Right renal cortex interstitium (tissue), 3 donors: ENCODE measurements around the gene CDO1. TPM values are rescaled to one million over a fixed set of nuclear protein-coding genes. Genes with fewer than 3 reads are reported as not detected.
"Not testable (repeated sequence)": the region's sequence is repeated elsewhere in the genome, so short reads cannot be mapped to it uniquely, and the experiment has no call there.

ENCODE experiments used
- DNase-seq, 3 donors: peaks; one replicate each; pipeline ENCODE4 v3.0.0-alpha.2; 2013; ENCODE audit warnings: low read depth in 3 of 3, low spot score in 2 of 3
- polyA plus RNA-seq, 3 donors: library from polyadenylated mRNA; unstranded; fragments of 120-200 nt; gene quantifications; one replicate each; pipeline ENCODE4 v1.2.1, GENCODE V29; 2013; ENCODE audit not compliant: insufficient read length in 3 of 3

CDO1 gene
- polyA plus RNA-seq, 3 donors: 17.8 to 31.0 (median 30.0) TPM

GRCh38 chr5:115831163-115831768 is 14.8 kb upstream of the CDO1 start:
- DNase-seq: no peak

GRCh38 chr5:115829913-115830312 is 13.5 kb upstream of the CDO1 start:
- DNase-seq: no peak

GRCh38 chr5:115825948-115826347 is 9.5 kb upstream of the CDO1 start:
- no peak for DNase-seq

DNA sequence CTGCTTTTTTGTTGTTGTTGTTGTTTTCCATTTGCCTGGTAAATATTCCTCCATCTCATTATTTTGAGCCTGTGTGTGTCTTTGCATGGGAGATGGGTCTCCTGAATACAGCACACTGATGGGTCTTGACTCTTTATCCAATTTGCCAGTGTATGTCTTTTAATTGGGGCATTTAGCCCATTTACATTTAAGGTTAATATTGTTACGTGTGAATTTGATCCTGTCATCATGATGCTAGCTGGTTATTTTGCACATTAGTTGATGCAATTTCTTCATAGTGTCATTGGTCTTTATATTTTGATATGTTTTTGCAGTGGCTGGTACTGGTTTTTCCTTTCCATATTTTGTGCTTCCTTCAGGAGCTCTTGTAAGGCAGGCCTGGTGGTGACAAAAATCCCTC is 8.5 kb upstream of the CDO1 start:
- DNase-seq: not testable (repeated sequence)

- DNase-seq: no peak
Measured at GRCh38 chr5:115820846-115821245, 4.4 kb upstream of the CDO1 start.

DNA sequence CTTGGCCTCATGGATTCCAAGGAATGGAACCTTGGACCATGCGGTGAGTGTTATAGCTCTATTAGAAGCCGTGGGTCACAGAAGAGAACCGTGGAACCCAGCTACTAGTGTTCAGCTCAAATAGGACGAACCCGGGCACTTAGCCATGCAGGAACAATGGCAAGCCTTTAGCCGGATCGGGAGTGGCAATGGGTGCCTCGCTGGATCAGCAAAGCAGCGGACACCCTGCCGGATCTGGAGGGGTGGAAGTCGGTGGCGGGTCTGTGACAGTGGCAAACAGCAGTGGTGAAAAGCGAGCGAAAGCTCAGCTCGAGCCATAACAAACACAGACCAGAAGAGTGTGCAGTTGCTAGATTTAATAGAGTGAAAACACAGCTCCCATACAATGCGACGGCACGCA is 2.4 kb upstream of the CDO1 start:
- DNase-seq: no peak

DNA sequence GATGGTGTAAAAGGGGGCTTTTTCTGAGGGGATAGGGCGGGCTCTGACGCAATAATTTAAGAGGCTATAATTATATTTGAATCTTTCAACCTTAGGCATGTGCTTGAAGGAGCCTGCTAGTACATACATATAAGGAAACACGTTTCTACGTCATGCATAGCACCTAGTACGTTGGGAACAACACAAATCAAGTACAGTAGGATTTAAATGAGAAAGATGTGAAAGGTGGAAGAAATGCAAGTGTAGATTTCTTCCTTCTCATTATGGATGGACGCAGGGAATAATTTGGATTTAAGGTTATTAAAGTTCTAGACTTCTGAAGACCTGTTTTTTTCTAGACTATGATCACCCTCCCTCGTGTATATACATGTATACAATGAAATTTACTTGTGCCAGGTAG is 927 bp upstream of the CDO1 start:
- no peak for DNase-seq

DNA sequence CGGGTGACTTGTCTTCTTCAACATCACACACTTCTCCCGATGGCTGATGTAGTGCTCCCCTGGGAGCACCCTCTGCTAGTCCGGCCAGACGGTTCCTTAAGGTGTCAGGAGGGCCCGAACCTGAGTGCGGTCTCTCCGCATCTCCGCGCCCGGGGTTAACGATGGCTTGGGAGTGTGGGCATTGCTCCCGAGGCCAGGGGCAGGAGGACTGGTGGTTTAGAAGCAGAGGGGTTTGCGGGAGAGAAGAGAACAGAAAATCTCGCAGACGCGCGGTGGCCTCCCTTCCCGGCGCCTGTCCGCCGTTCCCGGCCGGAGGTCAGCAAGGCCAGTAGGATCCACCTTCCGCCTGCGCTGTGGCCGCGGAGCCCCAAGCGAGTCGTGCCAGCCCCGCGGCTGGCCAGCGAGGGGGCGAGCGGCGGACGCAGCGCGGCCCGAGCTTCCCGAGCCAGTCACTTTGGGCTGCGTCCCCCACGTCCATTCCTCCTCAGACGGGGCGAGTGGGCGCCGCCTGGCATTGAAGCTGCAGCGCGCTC is 700 bp downstream of the CDO1 start:
- peak in 1 of 3 donors; percentile 15 for DNase-seq

- peak in 1 of 3 donors; percentile 15 for DNase-seq
Measured at GRCh38 chr5:115815006-115815692, 1.3 kb downstream of the CDO1 start.

GRCh38 chr5:115813719-115814118 is 2.7 kb downstream of the CDO1 start:
- no peak for DNase-seq

DNA sequence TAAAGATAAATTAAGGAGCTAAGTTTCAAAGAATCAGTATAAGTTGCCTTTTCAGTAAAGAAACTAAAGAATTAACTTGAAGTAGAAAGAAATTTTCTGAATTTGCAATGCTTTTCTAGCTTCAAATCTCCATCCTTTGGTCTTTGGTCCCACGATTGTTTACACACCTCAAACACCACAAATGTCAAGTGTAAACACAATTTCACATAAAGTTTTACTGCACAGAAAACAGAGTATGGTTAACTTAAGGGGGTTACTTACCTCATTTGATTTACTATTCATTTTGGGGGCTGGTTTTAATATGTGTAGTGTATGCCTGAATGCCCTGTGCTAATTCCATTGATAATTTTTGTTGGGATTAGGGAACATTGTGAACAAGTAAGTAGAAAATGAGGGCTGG is 4.1 kb downstream of the CDO1 start:
- DNase-seq: no peak

GRCh38 chr5:115811406-115811805 is 5.1 kb downstream of the CDO1 start:
- no peak for DNase-seq

DNA sequence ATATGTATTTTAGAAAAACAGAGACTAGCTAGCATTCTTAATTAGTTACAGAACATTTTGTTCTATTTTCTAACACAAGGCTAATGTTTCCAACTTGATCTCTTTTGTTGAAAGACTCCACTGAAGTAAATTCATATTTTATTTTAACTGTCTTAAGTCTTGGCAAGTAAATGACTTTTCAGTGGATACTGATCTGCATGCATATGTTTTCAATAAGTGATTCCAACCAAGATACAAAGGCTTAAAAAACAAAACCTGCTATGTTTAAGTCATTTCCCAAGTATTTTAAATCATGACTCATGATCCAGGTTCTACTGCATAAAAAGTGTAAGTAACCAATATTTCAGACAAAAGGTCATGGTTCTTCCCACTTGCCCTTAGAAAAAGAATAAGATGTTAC is 5.7 kb downstream of the CDO1 start:
- DNase-seq: no peak

GRCh38 chr5:115809946-115810345 is 6.5 kb downstream of the CDO1 start:
- no peak for DNase-seq

DNA sequence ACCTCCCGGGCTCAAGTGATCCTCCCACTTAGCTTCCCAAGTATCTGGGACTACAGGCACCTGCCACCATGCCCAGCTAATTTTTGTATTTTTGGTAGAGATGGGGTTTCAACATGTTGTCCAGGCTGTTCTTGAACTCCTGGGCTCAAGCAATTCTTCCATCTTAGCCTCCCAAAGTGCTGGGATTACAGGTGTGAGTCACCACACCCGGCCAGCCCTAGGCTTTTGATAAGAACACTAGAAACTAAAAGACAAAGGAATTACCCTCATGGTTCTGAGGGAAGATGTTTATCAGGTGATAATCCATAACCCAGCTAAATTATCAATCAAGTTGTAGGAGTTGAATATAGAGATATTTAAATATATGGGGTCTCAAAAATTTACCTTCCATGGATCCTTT is 8.4 kb downstream of the CDO1 start:
- not testable (repeated sequence) for DNase-seq

- DNase-seq: no peak
Measured at GRCh38 chr5:115807654-115808052, 8.8 kb downstream of the CDO1 start.

DNA sequence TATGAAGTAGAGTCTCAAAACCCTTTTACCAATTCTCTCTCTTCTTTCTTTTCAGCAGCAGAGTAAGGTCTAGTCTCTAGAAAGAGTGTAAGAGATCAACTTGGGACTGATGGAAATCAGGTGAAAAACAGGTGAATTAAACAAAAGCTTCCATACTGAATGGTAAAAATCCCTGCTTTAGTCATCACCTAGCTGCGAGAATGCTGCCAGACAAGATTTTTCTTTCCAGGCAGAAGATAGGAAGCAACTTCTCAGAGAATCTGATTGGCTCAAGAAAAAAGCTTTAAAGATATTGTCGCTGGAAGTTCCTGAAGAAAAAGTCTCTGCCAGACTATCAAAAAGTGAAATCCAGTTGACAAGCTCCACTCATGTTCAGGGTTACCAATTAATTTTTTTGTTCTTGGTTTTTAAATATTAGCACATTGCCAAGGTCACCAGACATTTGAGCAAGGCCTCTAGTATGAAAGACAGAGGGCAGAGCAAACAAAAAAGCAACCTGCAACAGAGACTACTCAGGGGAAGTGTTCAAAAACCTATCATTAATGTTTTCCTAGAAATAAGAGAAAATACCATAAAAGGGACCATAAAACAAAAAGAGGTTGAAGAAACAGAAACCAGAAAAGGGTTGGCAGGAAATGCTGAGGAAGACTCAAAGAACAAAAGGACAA is 9.3 kb downstream of the CDO1 start:
- DNase-seq: no peak

DNA sequence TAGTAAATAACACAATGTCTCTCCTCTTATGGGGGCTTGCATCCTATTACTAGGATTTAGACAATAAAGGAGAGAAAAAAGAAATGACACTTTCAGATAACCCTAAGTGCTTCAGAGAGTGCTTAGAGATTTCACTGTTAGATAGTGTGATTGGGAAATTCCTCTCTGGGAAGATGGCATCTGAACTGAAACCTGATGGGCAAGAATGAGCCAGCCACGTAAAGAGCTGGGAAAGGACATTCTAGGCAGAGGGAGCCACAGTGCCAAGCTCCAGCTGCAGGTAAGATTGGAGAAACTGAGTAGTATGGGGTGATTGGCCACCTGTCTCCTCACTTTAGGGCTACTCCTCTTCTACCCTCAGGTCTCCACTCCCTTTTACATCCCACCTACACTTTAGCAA is 14.5 kb downstream of the CDO1 start:
- DNase-seq: no peak

DNA sequence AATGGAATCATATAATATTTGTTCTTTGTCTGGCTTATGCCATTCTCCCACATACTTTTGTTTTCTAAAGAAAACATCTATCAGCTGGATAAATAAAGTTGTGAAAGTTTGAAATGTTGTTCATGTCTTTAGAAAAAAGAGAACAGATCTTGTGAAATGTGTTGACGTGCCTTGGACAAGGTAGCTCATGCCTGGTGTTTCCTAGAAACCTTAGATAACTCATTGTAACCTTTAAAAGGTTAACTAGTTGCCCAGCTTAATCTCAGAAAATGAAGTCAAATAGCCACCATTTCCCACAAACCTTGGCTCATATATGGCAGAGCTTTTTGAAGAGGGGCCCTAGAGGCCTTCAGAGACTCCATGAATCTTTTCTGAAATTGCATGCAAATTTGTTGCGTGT is 15.3 kb downstream of the CDO1 start:
- no peak for DNase-seq

- DNase-seq: no peak
Measured at GRCh38 chr5:115800108-115800507, 16.4 kb downstream of the CDO1 start.

GRCh38 chr5:115798252-115798651 is 18.2 kb downstream of the CDO1 start:
- no peak for DNase-seq

- DNase-seq: no peak
Measured at GRCh38 chr5:115796656-115797055, 19.8 kb downstream of the CDO1 start.
